HG03520 (cell line): ENCODE data around the gene PYDC2.

Source experiments
- ATAC-seq: cut with Tn5 transposase; IDR thresholded peaks from one replicate; pipeline ENCODE4 v1.9.1; 2021; ENCODE audit warnings: mild to moderate bottlenecking, moderate library complexity; ENCODE audit not compliant: unreplicated experiment

The PYDC2 gene

GRCh38 chr3:191461113-191461595 is at the start of gene PYDC2:
Gene PYDC2 (plus strand): TSS chr3:191461163. CDS start chr3:191461163, 0 bp downstream.
- no peak for ATAC-seq

DNA sequence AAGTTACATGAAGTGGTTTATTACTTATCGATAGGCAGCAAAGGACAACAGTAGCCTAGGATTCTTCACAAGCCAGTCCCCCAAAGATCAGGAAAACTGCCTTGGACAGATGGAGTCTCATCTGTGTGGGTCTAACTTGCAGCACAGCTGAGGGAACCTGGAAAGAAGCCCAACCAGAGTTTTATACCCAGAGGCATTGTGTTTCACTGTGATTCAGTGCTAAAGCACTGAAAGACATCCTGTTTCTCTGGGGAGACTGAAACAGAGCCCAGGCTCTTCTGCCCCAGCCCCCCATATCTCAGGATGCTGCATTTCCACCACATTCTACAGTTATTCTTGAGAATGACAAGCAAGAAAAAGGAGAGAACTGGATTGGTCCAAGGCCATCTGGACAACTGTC is 48.2 kb upstream of the PYDC2 start:
- ATAC-seq: no peak

DNA sequence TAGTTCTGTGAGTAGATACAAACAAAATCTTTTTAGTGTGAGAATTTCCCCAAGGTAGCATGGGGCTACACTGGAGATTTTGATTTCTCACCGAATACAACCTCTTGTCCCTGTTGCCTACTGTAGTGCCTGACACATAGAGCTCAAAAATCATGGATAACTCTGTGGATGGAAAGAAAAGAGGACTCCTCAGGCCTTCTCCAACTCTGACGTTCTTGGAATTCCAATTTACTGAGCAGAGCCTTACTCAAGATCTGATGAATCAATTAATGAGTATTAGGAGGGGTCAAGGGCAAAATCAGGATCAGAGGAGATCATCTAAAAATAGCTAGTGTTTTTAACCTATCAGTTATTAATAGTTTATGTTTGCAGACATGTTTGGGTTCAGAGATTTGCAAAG is 46.7 kb upstream of the PYDC2 start:
- no peak for ATAC-seq

GRCh38 chr3:191414732-191415131 is 46.2 kb upstream of the PYDC2 start:
- ATAC-seq: no peak

- no peak for ATAC-seq
Measured at GRCh38 chr3:191415566-191415965, 45.4 kb upstream of the PYDC2 start.

- ATAC-seq: no peak
Measured at GRCh38 chr3:191417457-191417729, 43.6 kb upstream of the PYDC2 start.

DNA sequence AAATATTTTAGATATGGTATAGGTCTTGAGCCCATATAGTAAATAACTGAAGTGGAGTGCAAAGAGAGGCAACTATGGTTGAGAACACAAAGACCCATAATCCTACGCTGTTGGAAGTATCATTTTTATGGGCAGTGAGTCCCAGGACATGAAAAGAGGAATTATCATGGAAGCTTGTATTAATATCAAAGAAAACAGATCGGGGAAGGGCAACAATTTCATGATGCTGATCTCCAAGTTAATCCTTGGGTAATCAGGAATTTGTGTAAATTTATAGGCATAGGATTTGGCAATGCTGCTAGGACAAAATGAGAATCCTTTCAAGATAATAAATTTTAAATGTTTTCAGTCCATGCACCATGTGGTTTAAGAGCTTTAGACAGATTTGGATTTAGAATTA is 40.2 kb upstream of the PYDC2 start:
- ATAC-seq: no peak

- ATAC-seq: no peak
Measured at GRCh38 chr3:191424881-191425280, 36.1 kb upstream of the PYDC2 start.

GRCh38 chr3:191425322-191425734 is 35.6 kb upstream of the PYDC2 start:
- ATAC-seq: no peak

DNA sequence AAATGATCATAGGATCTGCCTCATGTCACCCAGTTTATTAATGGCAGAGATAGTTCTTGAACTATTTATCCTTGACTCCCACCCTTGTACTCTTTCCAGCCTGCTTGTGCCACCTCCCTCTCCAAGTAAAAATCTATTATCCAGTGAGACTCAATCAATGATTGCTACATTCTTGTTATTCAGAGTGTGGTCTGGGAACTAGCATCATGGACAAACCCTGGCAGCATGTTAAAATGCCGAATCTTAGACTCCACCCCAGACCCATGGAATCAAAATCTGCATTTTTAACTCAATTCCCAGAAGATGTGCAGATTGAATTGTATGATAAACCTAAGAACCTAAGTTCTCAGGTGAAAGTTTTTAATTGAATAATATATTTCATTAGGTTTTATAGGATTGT is 34.7 kb upstream of the PYDC2 start:
- ATAC-seq: no peak

GRCh38 chr3:191428177-191428576 is 32.8 kb upstream of the PYDC2 start:
- no peak for ATAC-seq

DNA sequence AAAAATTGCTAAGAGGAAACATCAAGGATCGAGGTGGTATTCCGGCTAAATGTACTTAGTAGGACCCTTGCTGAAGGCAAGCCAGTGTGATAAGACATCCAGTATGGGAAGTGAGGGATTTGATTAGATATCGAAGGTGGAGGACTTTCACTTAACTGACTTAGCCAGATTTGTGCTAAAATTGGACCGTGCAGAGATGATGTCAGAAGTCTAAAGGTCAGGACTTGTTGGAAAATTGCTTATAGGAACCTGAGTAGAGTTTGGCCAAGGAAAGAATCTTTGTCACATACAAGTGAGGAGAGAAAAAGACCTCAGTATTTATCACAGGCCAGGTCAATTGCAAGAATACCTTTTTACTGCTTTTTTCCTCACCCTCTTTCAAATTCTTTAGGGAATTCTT is 30.9 kb upstream of the PYDC2 start:
- no peak for ATAC-seq

DNA sequence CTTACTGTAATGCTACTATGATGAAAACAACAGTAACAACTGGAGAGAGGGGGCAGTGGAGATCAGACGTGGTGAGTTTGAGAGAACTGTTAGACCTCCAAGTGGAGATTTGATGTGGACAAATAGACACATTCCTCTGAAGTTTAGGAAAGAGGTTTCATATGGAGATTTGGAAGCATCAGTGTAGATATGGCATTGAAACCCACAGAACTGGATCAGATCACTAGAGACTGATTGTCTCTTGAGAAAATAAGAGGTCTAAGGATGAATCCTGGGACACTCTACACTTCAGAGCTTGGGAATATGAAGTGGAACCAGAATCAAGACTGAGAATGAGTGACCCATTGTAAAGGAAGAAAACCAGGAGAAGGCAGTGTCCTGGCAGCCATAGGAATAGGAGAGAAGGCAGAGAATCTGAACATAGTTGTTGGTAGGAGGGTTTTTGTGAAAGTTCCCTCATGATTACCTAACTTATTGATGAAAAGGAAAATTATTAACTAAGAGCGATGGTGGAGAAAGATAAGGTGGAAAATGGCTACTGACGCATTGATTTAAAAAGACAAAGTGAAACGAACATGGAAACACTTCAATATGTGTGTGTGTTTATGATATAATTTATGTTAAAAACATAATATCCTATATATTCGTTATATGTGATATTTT is 29.7 kb upstream of the PYDC2 start:
- no peak for ATAC-seq

DNA sequence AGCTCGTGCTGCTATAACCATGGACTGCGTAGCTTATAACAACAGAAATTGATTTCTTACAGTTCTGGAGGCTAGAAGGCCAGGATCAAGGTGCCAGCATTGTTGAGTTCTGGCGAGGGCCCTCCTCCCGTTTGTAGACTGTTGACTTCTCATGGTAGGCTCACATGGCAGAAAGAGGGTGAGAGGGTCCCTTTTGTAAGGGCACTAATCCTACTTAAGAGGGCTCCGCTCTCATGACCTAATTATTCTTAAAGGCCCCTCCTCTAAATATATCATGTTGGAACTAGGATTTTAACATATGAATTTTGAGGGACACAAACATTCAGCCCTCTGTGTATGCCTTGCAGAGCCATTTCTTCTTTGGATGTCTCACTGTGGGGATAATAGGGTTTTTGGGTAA is 28.8 kb upstream of the PYDC2 start:
- ATAC-seq: no peak

GRCh38 chr3:191434024-191434423 is 26.9 kb upstream of the PYDC2 start:
- no peak for ATAC-seq

GRCh38 chr3:191435981-191436380 is 25.0 kb upstream of the PYDC2 start:
- ATAC-seq: no peak

DNA sequence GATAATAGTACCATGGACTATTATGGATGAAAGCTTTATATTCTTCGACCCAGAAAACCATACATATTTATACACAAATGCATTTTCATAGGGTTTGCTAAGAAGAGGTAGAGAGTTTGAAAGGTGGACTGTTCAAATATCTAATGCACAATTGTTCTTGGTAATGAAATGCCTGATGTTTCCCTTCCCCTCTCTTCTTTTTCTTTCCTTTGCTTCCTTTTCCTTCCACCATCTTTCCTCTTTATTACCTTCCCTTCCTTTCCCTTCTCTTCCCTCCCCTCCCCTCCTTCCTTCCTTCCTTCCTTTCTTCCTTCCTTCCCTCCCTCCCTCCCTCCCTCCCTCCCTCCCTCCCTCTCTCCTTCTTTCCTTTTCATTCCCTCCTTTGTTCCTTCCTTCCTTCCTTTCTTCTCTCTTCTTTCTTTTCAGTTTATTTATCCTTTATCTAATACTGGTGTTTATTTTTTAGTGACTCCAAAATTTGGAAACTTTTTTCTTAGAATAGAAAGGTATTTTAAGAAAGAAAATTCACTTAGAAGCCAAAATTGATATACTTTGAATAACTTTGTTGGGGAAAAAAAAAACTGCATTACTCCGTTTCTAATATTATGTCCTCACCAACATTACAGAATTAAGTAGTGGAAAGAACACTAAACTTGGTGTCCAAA is 22.7 kb upstream of the PYDC2 start:
- ATAC-seq: no peak

GRCh38 chr3:191440532-191440931 is 20.4 kb upstream of the PYDC2 start:
- no peak for ATAC-seq

GRCh38 chr3:191441687-191442086 is 19.3 kb upstream of the PYDC2 start:
- no peak for ATAC-seq

DNA sequence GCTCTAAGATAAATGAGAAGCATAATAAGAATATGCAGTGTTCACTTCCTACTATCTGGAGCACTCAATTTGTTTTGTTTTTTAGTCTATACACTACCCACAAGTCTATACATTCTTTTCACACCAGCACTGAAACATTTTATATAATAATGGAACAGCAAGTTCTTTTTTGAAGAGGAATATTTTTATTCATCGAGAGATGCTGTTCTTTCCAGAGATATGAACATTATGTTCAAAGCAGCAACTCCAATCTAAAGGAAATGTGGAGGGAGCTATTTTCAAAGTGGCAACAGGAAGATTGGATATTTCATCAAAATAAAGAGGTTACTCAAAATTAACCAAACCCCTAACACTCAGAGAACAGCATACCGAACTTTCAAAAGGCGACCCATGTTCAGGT is 16.4 kb upstream of the PYDC2 start:
- ATAC-seq: no peak

DNA sequence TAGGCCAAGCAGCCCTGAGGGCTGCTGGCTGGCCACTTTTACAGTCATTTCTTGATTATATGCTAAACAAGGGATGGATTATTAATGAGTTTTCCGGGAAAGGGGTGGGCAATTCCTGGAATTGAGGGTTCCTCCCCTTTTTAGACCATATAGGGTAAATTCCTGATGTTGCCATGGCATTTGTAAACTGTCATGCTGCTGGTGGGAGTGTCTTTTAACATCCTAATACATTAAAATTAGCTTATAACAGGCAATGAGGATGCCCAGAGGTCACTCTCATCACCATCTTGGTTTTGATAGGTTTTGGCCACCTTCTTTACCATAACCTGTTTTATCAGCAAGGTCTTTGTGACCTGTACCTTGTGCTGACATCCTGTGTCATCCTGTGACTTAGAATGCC is 11.7 kb upstream of the PYDC2 start:
- no peak for ATAC-seq

- ATAC-seq: peak; percentile 66
Measured at GRCh38 chr3:191455257-191455952, 5.6 kb upstream of the PYDC2 start.
